ENCODE data around the gene NOP9. TPM values are rescaled to one million over a fixed set of nuclear protein-coding genes. Genes with fewer than 3 reads are reported as not detected.

Gene NOP9
- total and polyA plus RNA-seq, 9 of the 15 experiments (the other 6 are each of a cell fraction or from before 2014, with no cell fraction given) = 1.0 to 27.9 (median 15.1) TPM

DNA sequence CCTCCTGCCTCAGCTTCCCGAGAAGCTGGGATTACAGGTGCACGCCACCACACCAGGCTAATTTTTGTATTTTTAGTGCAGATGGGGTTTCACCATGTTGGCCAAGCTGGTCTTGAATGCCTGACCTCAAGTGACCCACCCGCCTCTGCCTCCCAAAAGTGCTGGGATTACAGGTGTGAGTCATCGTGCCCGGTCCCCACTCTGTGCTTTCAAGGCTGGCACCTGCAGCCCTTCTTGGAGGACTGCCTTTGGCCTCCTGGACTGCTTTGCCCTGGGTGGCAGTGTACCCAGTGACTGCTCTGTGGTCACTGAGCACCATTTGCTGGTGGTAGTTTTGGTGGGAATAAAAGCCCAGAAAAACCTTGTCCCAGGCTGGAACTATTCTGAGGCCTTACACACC, 12.7 kb upstream of the NOP9 start:
- WGBS (ENCODE audit: insufficient coverage, low coverage, missing lambda C conversion rate) = 69% methylated on average over 3 of the region's 5 CpGs
- Histone ChIP-seq H3K9ac (ENCODE audit: insufficient read depth in 1 of 2, low read depth in 2 of 2, low read length in 2 of 2) (no peak overlapping the region), H3K27me3 (ENCODE audit: control insufficient read depth in 2 of 2, insufficient read depth in 2 of 2, low read length in 2 of 2) (no peaks in the 10 kb centered on the region), H2AFZ (ENCODE audit: low read depth, low read length) (no peak overlapping the region), H3K4me3 (no peak overlapping the region), H3K9me3 (replicated peaks; ENCODE audit: control insufficient read depth, insufficient read depth, low read depth, low read length) (no peaks in the 10 kb centered on the region), H3K27ac (ENCODE audit: extremely low read depth, low read depth, low read length) (no peak overlapping the region), H3K4me2 (ENCODE audit: insufficient read depth, low read length) (no peak overlapping the region), H3K79me2 (ENCODE audit: control insufficient read depth, insufficient read depth, low read length) (no peaks in the 10 kb centered on the region), H3K4me1 (replicated peaks in 1 of 2; ENCODE audit: control insufficient read depth in 2 of 2, insufficient read depth in 2 of 2, low read length in 2 of 2) (no peaks in the 10 kb centered on the region; a peak in 1 of 5 replicates), H3K36me3 (ENCODE audit: control insufficient read depth, insufficient read depth, low read length) (peaks cover 19% of the 10 kb centered on the region; the same call in 1 of the 3 replicates), H4K20me1 (replicated peaks; ENCODE audit: control insufficient read depth, insufficient read depth, low read length) (no peaks in the 10 kb centered on the region), H3K9me1 (ENCODE audit: control insufficient read depth, insufficient read depth, low read length) (no peaks in the 10 kb centered on the region)
- in situ Hi-C loops (cut with MboI) (no loop called here), intact Hi-C loops (cut with micrococcal nuclease) (no loop called here)
- BruUV-seq (replicated peaks) = no TSS peak
- TF ChIP-seq, protein P1, sequence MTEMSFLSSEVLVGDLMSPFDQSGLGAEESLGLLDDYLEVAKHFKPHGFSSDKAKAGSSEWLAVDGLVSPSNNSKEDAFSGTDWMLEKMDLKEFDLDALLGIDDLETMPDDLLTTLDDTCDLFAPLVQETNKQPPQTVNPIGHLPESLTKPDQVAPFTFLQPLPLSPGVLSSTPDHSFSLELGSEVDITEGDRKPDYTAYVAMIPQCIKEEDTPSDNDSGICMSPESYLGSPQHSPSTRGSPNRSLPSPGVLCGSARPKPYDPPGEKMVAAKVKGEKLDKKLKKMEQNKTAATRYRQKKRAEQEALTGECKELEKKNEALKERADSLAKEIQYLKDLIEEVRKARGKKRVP (CRISPR knock-in tag; IDR thresholded peaks at IDR 0.05) = no peak
- no peak for TF ChIP-seq HDAC6 (IDR thresholded peaks at IDR 0.05; ENCODE audit: low read depth, low read length)
- DNase-seq (ENCODE audit: extremely low read depth in 1 of 4, low spot score in 3 of 4) = no peak
- CTCF ChIA-PET (ENCODE audit: low intra/inter-chr PET ratio) = no interaction called here
- POLR2A ChIA-PET = interaction anchor here (0.5 kb wide), 1 partner anchor 172 kb away, joined by 3 read pairs; the partner anchor contains the start of gene NRL
- no peak for FAIRE-seq
- no peak for ATAC-seq

DNA sequence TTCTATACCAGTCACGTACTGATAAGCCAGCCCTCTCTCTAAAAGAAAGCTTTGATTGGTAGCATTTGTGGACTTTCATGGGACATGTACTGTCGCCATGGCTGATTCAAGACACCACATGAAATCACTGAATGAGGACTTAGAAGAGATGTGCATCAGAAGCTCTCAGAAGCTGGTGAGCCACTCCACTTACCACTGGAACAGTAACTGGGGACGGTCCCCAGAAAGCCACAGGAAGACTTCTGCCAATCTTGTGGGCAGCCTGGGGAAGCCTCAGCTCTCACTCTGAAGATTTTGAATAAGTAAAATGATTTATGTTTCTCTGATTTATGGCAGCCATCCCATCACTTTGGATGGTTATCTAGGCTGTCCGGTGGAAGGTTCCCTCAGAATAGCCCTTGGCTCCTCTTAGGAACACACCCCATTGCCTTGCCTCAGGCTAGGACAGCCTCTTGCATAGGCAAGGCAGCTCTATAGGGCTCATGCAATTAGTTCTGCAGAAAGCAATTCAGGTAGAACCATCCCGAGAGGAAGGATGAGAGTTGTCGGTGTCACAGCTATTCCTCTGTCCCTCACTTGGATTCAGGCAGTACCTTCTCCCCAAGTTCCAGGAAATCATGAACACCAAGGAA, 9.9 kb upstream of the NOP9 start:
- Histone ChIP-seq H3K9ac (ENCODE audit: insufficient read depth in 1 of 2, low read depth in 2 of 2, low read length in 2 of 2) (no peak overlapping the region), H3K4me2 (ENCODE audit: insufficient read depth, low read length) (no peak overlapping the region), H3K27ac (ENCODE audit: extremely low read depth, low read depth, low read length) (no peak overlapping the region), H3K36me3 (ENCODE audit: control insufficient read depth, insufficient read depth, low read length) (peaks cover 26% of the 10 kb centered on the region; the same call in 1 of the 3 replicates), H2AFZ (ENCODE audit: low read depth, low read length) (no peak overlapping the region), H3K4me1 (replicated peaks in 1 of 2; ENCODE audit: control insufficient read depth in 2 of 2, insufficient read depth in 2 of 2, low read length in 2 of 2) (no peaks in the 10 kb centered on the region), H4K20me1 (replicated peaks; ENCODE audit: control insufficient read depth, insufficient read depth, low read length) (no peaks in the 10 kb centered on the region), H3K9me1 (ENCODE audit: control insufficient read depth, insufficient read depth, low read length) (no peaks in the 10 kb centered on the region), H3K9me3 (replicated peaks; ENCODE audit: control insufficient read depth, insufficient read depth, low read depth, low read length) (no peaks in the 10 kb centered on the region), H3K4me3 (no peak overlapping the region), H3K27me3 (ENCODE audit: control insufficient read depth in 2 of 2, insufficient read depth in 2 of 2, low read length in 2 of 2) (no peaks in the 10 kb centered on the region), H3K79me2 (ENCODE audit: control insufficient read depth, insufficient read depth, low read length) (no peaks in the 10 kb centered on the region)
- ATAC-seq = no peak
- 58% methylated on average over 6 of the region's 6 CpGs for WGBS (ENCODE audit: insufficient coverage, low coverage, missing lambda C conversion rate)
- TF ChIP-seq, protein P2, sequence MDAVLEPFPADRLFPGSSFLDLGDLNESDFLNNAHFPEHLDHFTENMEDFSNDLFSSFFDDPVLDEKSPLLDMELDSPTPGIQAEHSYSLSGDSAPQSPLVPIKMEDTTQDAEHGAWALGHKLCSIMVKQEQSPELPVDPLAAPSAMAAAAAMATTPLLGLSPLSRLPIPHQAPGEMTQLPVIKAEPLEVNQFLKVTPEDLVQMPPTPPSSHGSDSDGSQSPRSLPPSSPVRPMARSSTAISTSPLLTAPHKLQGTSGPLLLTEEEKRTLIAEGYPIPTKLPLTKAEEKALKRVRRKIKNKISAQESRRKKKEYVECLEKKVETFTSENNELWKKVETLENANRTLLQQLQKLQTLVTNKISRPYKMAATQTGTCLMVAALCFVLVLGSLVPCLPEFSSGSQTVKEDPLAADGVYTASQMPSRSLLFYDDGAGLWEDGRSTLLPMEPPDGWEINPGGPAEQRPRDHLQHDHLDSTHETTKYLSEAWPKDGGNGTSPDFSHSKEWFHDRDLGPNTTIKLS (IDR thresholded peaks at IDR 0.05; ENCODE audit: borderline replicate concordance, low read depth) = no peak
- TF ChIP-seq HMG20A (CRISPR knock-in tag; conservative IDR thresholded peaks at IDR 0.05) = no peak
- no peak for TF ChIP-seq ZNF232 (CRISPR knock-in tag; IDR thresholded peaks at IDR 0.05)
- no peak for TF ChIP-seq CBFB (CRISPR knock-in tag; IDR thresholded peaks at IDR 0.05)
- no peak for TF ChIP-seq PBX2 (CRISPR knock-in tag; IDR thresholded peaks at IDR 0.05; ENCODE audit: low read depth)
- 0 out of 2 replicates have a peak, but pooled peaks have one; percentile 16 for TF ChIP-seq PBX2 (tag; conservative IDR thresholded peaks at IDR 0.05; ENCODE audit: low read depth)
- TF ChIP-seq MEIS2 (IDR thresholded peaks at IDR 0.05; ENCODE audit: partially characterized antibody) = peak; percentile 6
- in situ Hi-C loops (cut with MboI) = loop anchor here (10.0 kb wide), 1 partner anchor 275 kb away; no protein-coding TSS in a partner anchor
- intact Hi-C loops (cut with micrococcal nuclease) = no loop called here
- FAIRE-seq = no peak
- DNase-seq (ENCODE audit: extremely low read depth in 1 of 4, low spot score in 3 of 4) = no peak
- no TSS peak for BruUV-seq (replicated peaks)
- POLR2A ChIA-PET = interaction anchor here (1.0 to 1.1 kb wide), 2 partner anchors 8 to 84 kb away, joined by 3 to 4 read pairs; partner anchors contain the start of gene TSSK4
- CTCF ChIA-PET (ENCODE audit: low intra/inter-chr PET ratio) = no interaction called here
